ENCODE data around the gene WDR93.
"Not testable (repeated sequence)": the region's sequence is repeated elsewhere in the genome, so short reads cannot be mapped to it uniquely, and the experiment has no call there.

WDR93 gene

DNA sequence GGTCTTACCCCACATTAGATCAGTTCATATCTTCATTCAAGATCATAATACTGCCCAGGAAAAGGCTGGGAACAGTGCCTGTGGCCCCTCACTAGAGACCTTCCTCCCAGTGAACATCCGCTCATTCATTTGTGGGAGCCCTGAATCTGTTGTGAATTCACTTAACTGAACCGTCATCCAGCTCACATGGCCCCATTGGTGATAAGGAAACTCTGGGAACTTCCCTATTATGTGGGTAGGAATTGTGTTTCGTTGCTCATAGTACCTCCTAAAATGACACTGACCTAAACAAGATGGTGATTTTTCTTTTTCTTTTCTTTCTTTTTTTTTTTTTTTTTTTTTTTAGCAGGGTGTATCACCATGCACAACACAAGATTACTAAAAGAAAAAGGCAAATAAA is 78.8 kb downstream of the WDR93 start:
- no peak for DNase-seq (ENCODE audit: low read depth in 3 of 3)

- no peak for DNase-seq (ENCODE audit: low read depth in 3 of 3)
Measured at GRCh38 chr15:89770041-89770440, 79.4 kb downstream of the WDR93 start.

- no peak for DNase-seq (ENCODE audit: low read depth in 3 of 3)
Measured at GRCh38 chr15:89772932-89773583, 82.4 kb downstream of the WDR93 start.

GRCh38 chr15:89774492-89774891 is 83.9 kb downstream of the WDR93 start:
- no peak for DNase-seq (ENCODE audit: low read depth in 3 of 3)

GRCh38 chr15:89775815-89776214 is 85.2 kb downstream of the WDR93 start:
- no peak for DNase-seq (ENCODE audit: low read depth in 3 of 3)

DNA sequence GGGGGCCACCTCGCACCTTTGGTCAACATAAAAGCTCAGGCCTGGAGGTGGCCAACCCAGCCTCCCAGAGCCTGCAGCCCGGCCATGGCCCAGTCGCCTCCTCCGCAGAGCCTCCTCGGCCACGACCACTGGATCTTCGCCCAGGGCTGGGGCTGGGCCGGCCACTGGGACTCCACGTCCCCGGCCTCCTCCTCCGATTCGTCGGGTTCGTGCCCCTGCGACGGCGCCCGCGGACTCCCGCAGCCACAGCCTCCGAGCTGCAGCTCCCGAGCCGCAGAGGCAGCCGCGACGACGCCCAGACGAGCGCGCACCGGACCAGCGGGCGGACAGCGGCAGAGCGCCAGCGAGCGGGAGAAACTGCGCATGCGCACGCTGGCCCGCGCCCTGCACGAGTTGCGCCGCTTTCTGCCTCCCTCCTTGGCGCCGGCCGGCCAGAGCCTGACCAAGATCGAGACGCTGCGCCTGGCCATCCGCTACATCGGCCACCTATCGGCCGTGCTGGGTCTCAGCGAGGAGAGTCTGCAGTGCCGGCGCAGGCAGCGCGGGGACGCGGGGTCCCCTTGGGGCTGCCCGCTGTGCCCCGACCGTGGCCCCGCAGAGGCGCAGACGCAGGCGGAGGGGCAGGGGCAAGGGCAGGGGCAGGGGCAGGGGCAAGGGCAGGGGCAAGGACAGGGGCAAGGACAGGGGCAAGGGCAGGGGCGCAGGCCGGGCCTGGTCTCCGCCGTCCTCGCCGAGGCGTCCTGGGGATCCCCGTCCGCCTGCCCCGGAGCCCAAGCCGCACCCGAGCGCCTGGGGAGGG is 85.9 kb downstream of the WDR93 start, which contains the start of gene MESP2:
Gene MESP2 (plus strand): TSS at position 59 of the 799 bp plus-strand sequence. CDS start 26 bp downstream, at position 85.
- DNase-seq (ENCODE audit: low read depth in 3 of 3) = peak in 2 of 3 donors; percentile 31 to 34

DNA sequence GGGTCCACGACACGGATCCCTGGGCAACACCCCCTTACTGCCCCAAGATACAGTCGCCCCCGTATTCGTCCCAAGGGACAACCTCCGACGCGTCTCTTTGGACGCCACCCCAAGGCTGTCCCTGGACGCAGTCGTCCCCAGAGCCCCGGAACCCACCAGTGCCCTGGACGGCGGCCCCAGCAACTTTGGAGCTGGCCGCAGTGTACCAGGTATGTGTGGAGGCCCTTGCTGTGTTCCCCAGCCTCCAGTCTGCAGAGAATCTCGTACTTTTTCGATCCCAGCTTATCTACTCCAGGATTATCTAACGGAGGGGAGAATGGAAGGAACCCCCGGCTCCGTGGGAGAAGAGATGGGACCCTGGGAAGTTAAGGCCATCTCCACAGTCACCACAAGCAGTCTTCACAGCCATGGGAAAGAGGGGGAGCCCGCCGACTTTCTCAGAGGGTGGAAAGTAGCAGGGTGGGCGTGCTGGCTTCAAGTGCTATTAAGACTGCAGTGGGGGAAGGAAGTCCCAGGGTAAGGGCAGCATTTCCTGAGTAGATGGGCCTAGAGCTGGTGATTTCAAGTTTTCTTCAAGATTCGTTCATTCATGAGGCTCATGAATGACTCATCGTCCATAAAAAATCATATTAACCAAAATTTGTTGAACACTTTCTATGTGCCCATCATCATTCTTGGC is 86.6 kb downstream of the WDR93 start:
- no peak for DNase-seq (ENCODE audit: low read depth in 3 of 3)

GRCh38 chr15:89777782-89778380 is 87.3 kb downstream of the WDR93 start:
- DNase-seq (ENCODE audit: low read depth in 3 of 3) = no peak

GRCh38 chr15:89778861-89779260 is 88.2 kb downstream of the WDR93 start:
- DNase-seq (ENCODE audit: low read depth in 3 of 3) = no peak

- no peak for DNase-seq (ENCODE audit: low read depth in 3 of 3)
Measured at GRCh38 chr15:89780601-89781000, 90.0 kb downstream of the WDR93 start.

- peak in 2 of 3 donors; percentile 8 to 15 for DNase-seq (ENCODE audit: low read depth in 3 of 3)
Measured at GRCh38 chr15:89781055-89781454, 90.4 kb downstream of the WDR93 start.

DNA sequence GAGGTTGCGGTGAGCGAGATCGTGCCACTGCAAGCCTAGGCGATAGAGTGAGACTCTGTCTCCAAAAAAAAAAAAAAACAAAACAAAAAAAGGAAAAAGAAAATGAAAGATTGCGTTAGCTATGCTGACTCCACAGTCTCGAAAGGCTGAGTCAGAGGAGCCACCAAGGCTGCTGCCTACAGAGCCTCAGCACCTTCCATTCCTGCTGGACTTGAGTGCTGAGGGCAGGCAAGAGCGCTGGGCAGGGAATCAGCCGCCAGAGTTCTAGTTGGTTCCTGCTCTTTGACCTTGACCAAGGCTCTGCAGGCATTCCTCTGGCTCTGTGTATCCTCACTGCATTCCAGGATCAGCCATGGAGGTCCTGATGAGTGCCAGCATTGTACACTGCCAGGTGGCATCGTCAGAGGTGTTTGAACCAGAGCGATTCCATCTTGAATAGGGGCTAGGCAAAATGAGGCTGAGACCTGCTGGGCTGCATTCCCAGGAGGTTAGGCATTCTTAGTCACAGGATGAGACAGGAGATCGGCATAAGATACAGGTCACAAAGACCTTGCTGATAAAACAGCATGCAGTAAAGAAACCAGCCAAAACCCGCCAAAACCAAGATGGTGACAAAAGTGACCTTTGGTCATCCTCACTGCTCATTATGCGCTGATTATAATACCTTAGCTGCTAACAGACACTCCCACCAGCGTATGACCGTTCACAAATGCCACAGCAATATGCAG is 91.4 kb downstream of the WDR93 start:
- no peak for DNase-seq (ENCODE audit: low read depth in 3 of 3)

DNA sequence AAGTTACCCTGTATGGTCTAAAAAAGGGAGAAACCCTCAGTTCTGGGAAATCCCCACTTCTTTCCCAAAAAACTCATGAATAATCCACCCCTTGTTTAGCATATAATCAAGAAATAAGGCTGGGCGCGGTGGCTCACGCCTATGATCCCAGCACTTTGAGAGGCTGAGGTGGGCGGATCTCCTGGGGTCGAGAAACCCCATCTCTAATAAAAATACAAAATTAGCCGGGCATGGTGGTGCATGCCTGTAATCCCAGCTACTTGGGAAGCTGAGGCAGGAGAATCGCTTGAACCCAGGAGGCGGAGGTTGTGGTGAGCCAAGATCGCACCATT is 92.0 kb downstream of the WDR93 start:
- DNase-seq (ENCODE audit: low read depth in 3 of 3) = not testable (repeated sequence)

GRCh38 chr15:89783111-89783860 is 92.7 kb downstream of the WDR93 start:
- DNase-seq (ENCODE audit: low read depth in 3 of 3) = no peak

GRCh38 chr15:89783861-89784685 is 93.5 kb downstream of the WDR93 start:
- DNase-seq (ENCODE audit: low read depth in 3 of 3) = no peak

GRCh38 chr15:89784686-89784960 is 94.0 kb downstream of the WDR93 start:
- no peak for DNase-seq (ENCODE audit: low read depth in 3 of 3)

- no peak for DNase-seq (ENCODE audit: low read depth in 3 of 3)
Measured at GRCh38 chr15:89785064-89785773, 94.6 kb downstream of the WDR93 start.

GRCh38 chr15:89785774-89786140 is 95.1 kb downstream of the WDR93 start:
- DNase-seq (ENCODE audit: low read depth in 3 of 3) = no peak

GRCh38 chr15:89787944-89788343 is 97.3 kb downstream of the WDR93 start:
- DNase-seq (ENCODE audit: low read depth in 3 of 3) = no peak

DNA sequence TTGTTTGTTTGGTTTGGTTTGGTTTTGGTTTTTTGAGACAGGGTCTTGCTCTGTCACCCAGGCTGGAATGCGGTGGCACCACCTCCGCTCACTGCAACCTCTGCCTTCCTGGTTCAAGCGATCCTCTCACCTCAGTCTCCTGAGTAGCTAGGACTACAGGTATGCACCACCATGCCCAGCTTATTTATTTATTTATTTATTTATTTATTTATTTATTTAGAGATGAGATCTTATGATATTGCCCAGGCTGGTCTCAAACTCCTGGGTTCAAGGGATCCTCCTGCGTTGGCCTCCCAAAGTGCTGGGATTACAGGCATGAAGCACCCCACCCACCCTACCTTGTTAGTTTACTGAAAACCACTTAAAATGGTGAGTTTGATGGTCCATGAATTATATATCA is 98.0 kb downstream of the WDR93 start:
- not testable (repeated sequence) for DNase-seq (ENCODE audit: low read depth in 3 of 3)
